ENCODE measurements around the gene GPR35. TPM values are rescaled to one million over a fixed set of nuclear protein-coding genes. Genes with fewer than 3 reads are reported as not detected.
A peak's percentile ranks its signal among the peaks of the same experiment; 100 is the strongest.

The GPR35 gene
- total and polyA plus RNA-seq, 4 experiments from 2014 or later = 0.71 to 6.8 (median 3.8) TPM

GRCh38 chr2:240647503-240648154, 22.3 kb downstream of the GPR35 start:
- intact Hi-C loops (cut with micrococcal nuclease) = no loop called here
- peak overlapping the region in 3 of 7 donors; percentile 52 to 77 (median 65) for H3K27ac Mint-ChIP-seq

GRCh38 chr2:240648155-240648649, 22.9 kb downstream of the GPR35 start:
- peaks cover 11 to 26% of the 10 kb centered on the region in 2 donors for H3K27me3 Mint-ChIP-seq
- H3K4me1 Mint-ChIP-seq = peaks cover 5 to 10% (median 9%) of the 10 kb centered on the region in 4 donors
- CTCF ChIA-PET (ENCODE audit: partially characterized antibody) = no interaction called here
- no peak overlapping the region for H3K4me3 Mint-ChIP-seq
- DNase-seq = no peak
- Histone ChIP-seq H3K4me1 (ENCODE audit: insufficient read depth, low read length) (peaks cover 11% of the 10 kb centered on the region), H3K27me3 (ENCODE audit: insufficient read depth, low read length) (no peaks in the 10 kb centered on the region), H3K9me3 (ENCODE audit: control insufficient read depth in 1 of 2, low read length in 2 of 2) (no peaks in the 10 kb centered on the region), H3K27ac (ENCODE audit: low read depth, low read length) (no peak overlapping the region), H3K4me3 (ENCODE audit: low read length in 2 of 2) (no peak overlapping the region), H3K36me3 (ENCODE audit: insufficient read depth, low read length) (no peaks in the 10 kb centered on the region)
- H3K9me3 Mint-ChIP-seq = peaks cover 0 to 3% (median 0%) of the 10 kb centered on the region in 8 donors
- no peaks in the 10 kb centered on the region for H3K36me3 Mint-ChIP-seq
- intact Hi-C loops (cut with micrococcal nuclease) = no loop called here
- POLR2A ChIA-PET (ENCODE audit: partially characterized antibody) = no interaction called here
- peak overlapping the region in 2 of 7 donors; percentile 36 to 46 for H3K27ac Mint-ChIP-seq

More at GRCh38 chr2:240647503-240648154, 22.3 kb downstream of the GPR35 start:
- H3K4me3 Mint-ChIP-seq = no peak overlapping the region
- H3K36me3 ChIP-seq (ENCODE audit: insufficient read depth, low read length) = no peaks in the 10 kb centered on the region
- peaks cover 5 to 10% (median 9%) of the 10 kb centered on the region in 4 donors for H3K4me1 Mint-ChIP-seq
- POLR2A ChIA-PET (ENCODE audit: partially characterized antibody) = interaction anchor here (1.0 kb wide), 1 partner anchor 41 kb away, joined by 3 read pairs; no protein-coding TSS in a partner anchor
- CTCF ChIA-PET (ENCODE audit: partially characterized antibody) = interaction anchor here (1.0 kb wide), 1 partner anchor 68 kb away, joined by 3 read pairs; no protein-coding TSS in a partner anchor
- H3K4me3 ChIP-seq (ENCODE audit: low read length in 2 of 2) = no peak overlapping the region
- H3K9me3 ChIP-seq (ENCODE audit: control insufficient read depth in 1 of 2, low read length in 2 of 2) = no peaks in the 10 kb centered on the region
- peaks cover 11 to 26% of the 10 kb centered on the region in 2 donors for H3K27me3 Mint-ChIP-seq
- peaks cover 0 to 3% (median 0%) of the 10 kb centered on the region in 8 donors for H3K9me3 Mint-ChIP-seq
- H3K27ac ChIP-seq (ENCODE audit: low read depth, low read length) = no peak overlapping the region
- H3K27me3 ChIP-seq (ENCODE audit: insufficient read depth, low read length) = no peaks in the 10 kb centered on the region
- no peaks in the 10 kb centered on the region for H3K36me3 Mint-ChIP-seq
- peaks cover 11% of the 10 kb centered on the region for H3K4me1 ChIP-seq (ENCODE audit: insufficient read depth, low read length)
- DNase-seq = no peak

GRCh38 chr2:240648650-240649275, 23.5 kb downstream of the GPR35 start:
- POLR2A ChIA-PET (ENCODE audit: partially characterized antibody) = interaction anchor here (0.8 kb wide), 1 partner anchor 27 kb away, joined by 3 read pairs; no protein-coding TSS in a partner anchor
- CTCF ChIA-PET (ENCODE audit: partially characterized antibody) = no interaction called here
- H3K9me3 ChIP-seq (ENCODE audit: control insufficient read depth in 1 of 2, low read length in 2 of 2) = no peaks in the 10 kb centered on the region

GRCh38 chr2:240649331-240649730, 24.1 kb downstream of the GPR35 start:
- H3K4me3 Mint-ChIP-seq = no peak overlapping the region
- no peaks in the 10 kb centered on the region for H3K9me3 ChIP-seq (ENCODE audit: control insufficient read depth in 1 of 2, low read length in 2 of 2)
- H3K4me1 ChIP-seq (ENCODE audit: insufficient read depth, low read length) = peaks cover 11% of the 10 kb centered on the region
- no peaks in the 10 kb centered on the region for H3K27me3 ChIP-seq (ENCODE audit: insufficient read depth, low read length)
- H3K9me3 Mint-ChIP-seq = peaks cover 0 to 3% (median 0%) of the 10 kb centered on the region in 8 donors
- no peak for DNase-seq
- ChIA-PET POLR2A (ENCODE audit: partially characterized antibody) (interaction anchor here (0.8 kb wide), 1 partner anchor 28 kb away, joined by 3 read pairs; no protein-coding TSS in a partner anchor), CTCF (ENCODE audit: partially characterized antibody) (no interaction called here)
- H3K4me3 ChIP-seq (ENCODE audit: low read length in 2 of 2) = no peak overlapping the region
- H3K36me3 Mint-ChIP-seq = no peaks in the 10 kb centered on the region
- H3K4me1 Mint-ChIP-seq = peaks cover 5 to 10% (median 9%) of the 10 kb centered on the region in 4 donors
- H3K27ac ChIP-seq (ENCODE audit: low read depth, low read length) = no peak overlapping the region
- peak overlapping the region in 1 of 7 donors; percentile 41 for H3K27ac Mint-ChIP-seq
- peaks cover 11 to 26% of the 10 kb centered on the region in 2 donors for H3K27me3 Mint-ChIP-seq
- intact Hi-C loops (cut with micrococcal nuclease) = no loop called here
- H3K36me3 ChIP-seq (ENCODE audit: insufficient read depth, low read length) = no peaks in the 10 kb centered on the region

More at GRCh38 chr2:240648650-240649275, 23.5 kb downstream of the GPR35 start:
- H3K4me3 ChIP-seq (ENCODE audit: low read length in 2 of 2) = no peak overlapping the region
- peaks cover 0 to 3% (median 0%) of the 10 kb centered on the region in 8 donors for H3K9me3 Mint-ChIP-seq
- H3K4me3 Mint-ChIP-seq = no peak overlapping the region
- no peaks in the 10 kb centered on the region for H3K36me3 ChIP-seq (ENCODE audit: insufficient read depth, low read length)
- peaks cover 5 to 10% (median 9%) of the 10 kb centered on the region in 4 donors for H3K4me1 Mint-ChIP-seq
- intact Hi-C loops (cut with micrococcal nuclease) = no loop called here
- H3K4me1 ChIP-seq (ENCODE audit: insufficient read depth, low read length) = peaks cover 11% of the 10 kb centered on the region
- no peaks in the 10 kb centered on the region for H3K36me3 Mint-ChIP-seq
- H3K27me3 Mint-ChIP-seq = peaks cover 11 to 26% of the 10 kb centered on the region in 2 donors
- no peak overlapping the region for H3K27ac ChIP-seq (ENCODE audit: low read depth, low read length)
- no peaks in the 10 kb centered on the region for H3K27me3 ChIP-seq (ENCODE audit: insufficient read depth, low read length)
- DNase-seq = no peak
- peak overlapping the region in 2 of 7 donors; percentile 36 to 46 for H3K27ac Mint-ChIP-seq

- Mint-ChIP-seq H3K9me3 (peaks cover 0 to 5% (median 0%) of the 10 kb centered on the region in 8 donors), H3K4me1 (peaks cover 11 to 21% (median 17%) of the 10 kb centered on the region in 4 donors), H3K4me3 (no peak overlapping the region), H3K27ac (peak overlapping the region in 1 of 7 donors; percentile 41), H3K36me3 (no peaks in the 10 kb centered on the region), H3K27me3 (peaks cover 15 to 37% of the 10 kb centered on the region in 2 donors)
- Histone ChIP-seq H3K27ac (ENCODE audit: low read depth, low read length) (no peak overlapping the region), H3K27me3 (ENCODE audit: insufficient read depth, low read length) (no peaks in the 10 kb centered on the region), H3K36me3 (ENCODE audit: insufficient read depth, low read length) (no peaks in the 10 kb centered on the region), H3K4me1 (ENCODE audit: insufficient read depth, low read length) (peaks cover 10% of the 10 kb centered on the region), H3K4me3 (ENCODE audit: low read length in 2 of 2) (no peak overlapping the region), H3K9me3 (ENCODE audit: control insufficient read depth in 1 of 2, low read length in 2 of 2) (no peaks in the 10 kb centered on the region)
- DNase-seq = no peak
- ChIA-PET POLR2A (ENCODE audit: partially characterized antibody) (no interaction called here), CTCF (ENCODE audit: partially characterized antibody) (no interaction called here)
- intact Hi-C loops (cut with micrococcal nuclease) = no loop called here
Observed at GRCh38 chr2:240650254-240650965, 25.1 kb downstream of the GPR35 start.

GRCh38 chr2:240651185-240651584, 25.9 kb downstream of the GPR35 start:
- Mint-ChIP-seq H3K4me3 (no peak overlapping the region), H3K27ac (no peak overlapping the region), H3K4me1 (peaks cover 10 to 21% (median 11%) of the 10 kb centered on the region in 4 donors), H3K36me3 (no peaks in the 10 kb centered on the region), H3K27me3 (peaks cover 15 to 37% of the 10 kb centered on the region in 2 donors), H3K9me3 (peaks cover 0 to 5% (median 0%) of the 10 kb centered on the region in 8 donors)
- intact Hi-C loops (cut with micrococcal nuclease) = no loop called here
- Histone ChIP-seq H3K27me3 (ENCODE audit: insufficient read depth, low read length) (no peaks in the 10 kb centered on the region), H3K9me3 (ENCODE audit: control insufficient read depth in 1 of 2, low read length in 2 of 2) (no peaks in the 10 kb centered on the region), H3K4me1 (ENCODE audit: insufficient read depth, low read length) (peaks cover 8% of the 10 kb centered on the region), H3K27ac (ENCODE audit: low read depth, low read length) (no peak overlapping the region), H3K4me3 (ENCODE audit: low read length in 2 of 2) (no peak overlapping the region), H3K36me3 (ENCODE audit: insufficient read depth, low read length) (no peaks in the 10 kb centered on the region)
- ChIA-PET POLR2A (ENCODE audit: partially characterized antibody) (no interaction called here), CTCF (ENCODE audit: partially characterized antibody) (no interaction called here)
- DNase-seq = no peak
